ENCODE measurements around the gene HGF.
"Not testable (repeated sequence)": the region's sequence is repeated elsewhere in the genome, so short reads cannot be mapped to it uniquely, and the experiment has no call there.

Gene HGF

DNA sequence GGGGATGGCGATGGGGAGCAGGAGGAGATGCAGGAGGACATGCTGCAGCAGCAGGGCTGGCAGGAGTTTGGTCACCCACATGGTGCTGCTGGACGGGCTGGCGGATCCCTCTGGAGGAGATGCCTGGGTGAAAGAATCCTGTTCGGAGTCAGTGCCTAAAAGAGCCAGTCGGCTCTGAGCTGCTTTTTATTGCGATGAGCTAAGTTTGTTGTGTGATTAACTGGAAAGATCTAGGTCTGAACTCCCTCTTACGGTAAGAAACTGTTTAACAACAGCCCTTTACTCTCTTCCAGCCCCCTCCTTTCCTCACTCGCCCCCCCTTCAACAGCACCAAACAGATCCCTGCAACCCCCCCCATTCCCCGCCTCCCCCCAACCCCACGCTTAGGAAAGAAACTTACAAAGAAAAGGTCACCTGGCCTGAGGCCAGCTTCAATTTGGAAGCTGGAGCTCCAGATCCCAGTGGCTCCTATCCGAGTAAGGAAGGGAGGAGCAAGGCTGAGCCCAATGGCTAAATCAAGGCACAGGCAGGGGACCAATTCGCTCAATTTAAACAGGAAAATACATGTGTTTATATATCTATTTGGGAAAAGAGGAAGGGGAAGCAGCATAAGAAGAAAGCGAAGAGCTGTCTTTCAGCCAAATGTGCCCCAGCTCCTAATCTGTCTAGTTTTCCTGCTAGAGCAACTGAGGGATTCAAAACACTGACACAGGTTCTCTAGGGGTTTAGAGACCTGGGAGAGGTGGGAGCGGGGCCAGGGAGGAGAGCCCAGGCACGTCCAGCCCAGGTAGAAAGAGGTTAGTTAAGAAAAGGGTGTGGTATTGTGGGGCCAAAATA lies at the start of gene HGF:
HGF (minus strand) TSS at position 157 of the 837 bp plus-strand sequence; CDS start at position 81, 76 bp downstream.
- no peak for DNase-seq (ENCODE audit: low read depth in 1 of 2, low spot score in 1 of 2)

DNA sequence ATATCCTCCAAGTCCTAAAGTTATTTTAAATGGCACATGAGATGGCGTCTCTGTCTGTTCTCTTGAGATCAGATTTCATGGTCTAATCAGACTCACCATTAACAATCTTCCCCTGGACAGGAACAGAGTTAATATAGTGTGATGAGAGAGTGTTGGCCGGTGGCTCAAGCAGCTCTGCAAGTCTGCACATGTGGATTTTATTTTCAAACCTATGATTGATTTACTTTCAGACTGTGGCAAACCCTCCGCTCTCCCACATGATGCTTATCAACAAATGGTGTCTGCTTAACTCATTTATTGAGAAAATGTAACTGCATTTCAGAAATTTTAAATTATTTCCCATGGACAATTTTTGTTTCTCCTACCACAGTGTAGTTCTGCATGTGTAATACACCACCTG lies 46.5 kb upstream of the HGF start:
- no peak for DNase-seq (ENCODE audit: low read depth in 1 of 2, low spot score in 1 of 2)

DNA sequence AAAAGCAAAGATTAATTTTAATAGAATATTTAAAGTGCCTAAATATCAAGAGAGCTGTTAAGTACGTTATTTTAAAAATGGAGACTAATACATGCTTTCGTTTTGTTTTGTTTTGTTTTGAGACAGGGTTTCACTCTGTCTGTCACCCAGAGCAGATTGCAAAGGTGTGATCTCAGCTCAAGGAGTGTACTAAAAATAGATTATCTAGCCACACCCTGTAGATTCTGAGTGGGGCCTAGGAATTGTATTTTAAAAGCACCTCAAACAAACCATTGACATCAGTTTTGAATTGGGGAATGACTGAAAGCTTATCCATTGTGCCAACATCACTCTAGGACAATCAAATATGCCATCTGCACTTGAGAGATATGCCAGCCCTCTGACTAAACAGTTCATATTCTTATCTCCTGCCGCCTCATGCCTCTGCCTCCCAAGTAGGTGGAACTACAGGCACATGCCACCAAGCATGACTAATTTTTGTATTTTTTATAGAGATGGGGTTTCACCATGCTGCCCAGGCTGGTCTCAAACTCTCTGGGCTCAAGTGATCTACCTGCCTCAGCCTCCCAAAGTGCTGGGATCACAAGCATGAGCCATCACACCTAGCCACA lies 43.1 kb upstream of the HGF start:
- not testable (repeated sequence) for DNase-seq (ENCODE audit: low read depth in 1 of 2, low spot score in 1 of 2)

DNA sequence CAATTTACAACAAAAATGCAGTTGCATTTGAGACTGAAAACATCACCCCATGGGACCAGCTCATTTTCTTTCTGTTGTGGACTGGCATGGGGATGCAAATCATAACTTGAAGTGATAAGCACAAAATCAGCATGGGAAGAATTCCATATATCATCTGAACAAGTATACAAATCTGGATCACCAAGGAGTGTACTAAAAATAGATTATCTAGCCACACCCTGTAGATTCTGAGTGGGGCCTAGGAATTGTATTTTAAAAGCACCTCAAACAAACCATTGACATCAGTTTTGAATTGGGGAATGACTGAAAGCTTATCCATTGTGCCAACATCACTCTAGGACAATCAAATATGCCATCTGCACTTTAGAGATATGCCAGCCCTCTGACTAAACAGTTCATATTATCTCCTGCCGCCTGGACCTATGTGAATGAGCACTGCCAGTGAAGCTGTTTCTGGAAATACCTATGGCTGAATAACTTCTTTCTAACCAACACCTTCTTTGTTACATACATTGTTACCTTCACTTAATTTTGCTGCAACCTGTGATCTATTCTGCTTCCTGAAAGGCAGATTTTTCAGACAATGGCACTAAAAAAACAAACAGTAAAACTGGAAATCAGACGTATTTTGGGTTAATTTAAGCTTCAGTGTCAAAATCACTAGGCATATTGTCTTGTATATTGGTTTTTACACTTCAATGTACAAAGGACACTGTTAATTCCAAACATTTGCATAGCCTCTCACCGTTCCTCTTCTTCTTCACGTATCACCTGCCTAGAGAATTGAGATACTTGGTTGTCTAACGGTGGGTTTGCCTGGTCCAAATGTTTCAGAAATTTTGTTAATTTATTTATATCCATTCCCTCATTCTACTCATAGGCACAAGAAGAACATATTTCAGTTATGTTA lies 42.4 kb upstream of the HGF start:
- no peak for DNase-seq (ENCODE audit: low read depth in 1 of 2, low spot score in 1 of 2)

DNA sequence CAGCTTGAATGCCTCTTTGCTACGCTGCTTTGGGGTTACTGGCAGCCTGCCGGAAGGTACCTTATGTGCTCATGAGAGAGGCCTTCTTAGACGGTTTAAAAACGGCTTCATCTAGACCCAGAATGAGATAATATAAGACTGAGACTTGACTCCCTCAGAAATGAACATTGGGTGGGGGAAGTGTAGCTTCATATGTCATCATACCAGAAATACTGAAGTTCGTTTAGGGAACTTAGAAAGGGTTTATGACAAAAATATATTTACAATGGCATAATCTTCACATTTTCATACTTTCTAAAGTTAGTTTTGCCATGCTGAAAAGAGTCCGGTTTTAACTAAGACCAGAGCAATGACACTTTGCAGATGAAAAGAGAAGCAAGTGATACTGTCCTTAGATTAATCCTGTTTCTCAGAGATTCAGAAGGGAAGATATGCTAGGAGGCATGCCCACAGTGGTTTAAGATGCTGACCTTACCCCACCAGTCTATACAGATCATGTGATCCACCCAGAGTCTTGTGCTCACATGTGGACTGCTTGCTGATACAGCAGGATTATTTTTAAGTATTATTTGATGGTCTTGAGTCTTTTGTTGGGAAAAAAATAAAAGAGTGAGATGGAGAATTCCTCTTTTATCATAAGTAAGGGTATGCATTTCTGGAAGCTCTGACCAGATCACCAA lies 40.8 kb upstream of the HGF start:
- DNase-seq (ENCODE audit: low read depth in 1 of 2, low spot score in 1 of 2) = no peak

DNA sequence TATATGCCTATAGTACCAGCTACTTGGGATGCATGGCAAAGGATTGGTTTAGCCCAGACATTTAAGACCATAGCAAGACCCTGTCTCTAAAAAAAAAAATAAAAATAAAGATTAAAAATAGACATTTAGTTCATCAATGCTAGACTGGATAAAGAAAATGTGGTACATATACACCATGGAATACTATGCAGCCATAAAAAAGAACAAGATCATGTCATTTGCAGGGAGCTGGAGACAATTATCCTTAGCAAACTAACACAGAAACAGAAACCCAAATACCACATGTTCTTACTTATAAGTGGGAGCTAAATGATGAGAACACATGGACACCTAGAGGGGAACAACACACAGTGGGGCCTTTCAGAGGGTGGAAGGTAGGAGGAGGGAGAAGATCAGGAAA lies 38.5 kb upstream of the HGF start:
- DNase-seq (ENCODE audit: low read depth in 1 of 2, low spot score in 1 of 2) = not testable (repeated sequence)

DNA sequence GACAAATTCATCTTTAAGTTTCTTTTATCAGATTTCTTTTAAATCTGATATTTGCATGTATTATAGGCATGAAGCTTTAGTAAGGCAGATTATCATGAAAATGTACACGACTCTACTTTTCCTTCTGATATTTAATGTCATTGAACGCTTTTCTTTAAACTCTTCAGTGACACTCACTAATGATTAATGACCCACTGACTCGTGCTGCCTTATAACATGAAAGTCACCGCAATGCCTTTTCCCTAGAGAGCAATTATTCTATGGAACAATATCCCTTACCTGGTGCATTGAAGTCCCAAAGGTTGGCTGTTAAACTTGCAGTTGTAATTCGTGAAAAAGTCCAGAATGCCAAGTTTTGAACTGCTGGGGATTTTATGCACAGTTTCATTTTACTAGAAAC lies 33.4 kb upstream of the HGF start:
- DNase-seq (ENCODE audit: low read depth in 1 of 2, low spot score in 1 of 2) = no peak

DNA sequence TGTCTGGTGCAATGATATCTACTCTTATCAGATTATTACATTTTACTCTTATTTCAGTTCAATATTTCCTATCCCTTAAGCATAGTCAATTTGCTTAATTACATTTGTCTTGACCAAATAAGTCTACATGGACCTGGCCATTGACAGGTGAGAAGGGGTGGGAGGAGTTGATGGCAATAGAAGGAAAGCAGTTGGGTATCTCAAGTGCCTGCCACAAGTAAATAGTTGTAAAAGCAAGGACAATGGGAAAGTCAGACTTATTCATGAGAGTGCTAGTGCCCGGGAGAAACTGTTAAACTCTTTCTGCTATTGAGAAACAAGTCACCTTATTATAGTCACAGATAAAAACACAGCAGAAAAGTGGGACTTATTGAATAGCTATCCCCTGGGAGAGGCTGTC lies 32.4 kb upstream of the HGF start:
- DNase-seq (ENCODE audit: low read depth in 1 of 2, low spot score in 1 of 2) = no peak

DNA sequence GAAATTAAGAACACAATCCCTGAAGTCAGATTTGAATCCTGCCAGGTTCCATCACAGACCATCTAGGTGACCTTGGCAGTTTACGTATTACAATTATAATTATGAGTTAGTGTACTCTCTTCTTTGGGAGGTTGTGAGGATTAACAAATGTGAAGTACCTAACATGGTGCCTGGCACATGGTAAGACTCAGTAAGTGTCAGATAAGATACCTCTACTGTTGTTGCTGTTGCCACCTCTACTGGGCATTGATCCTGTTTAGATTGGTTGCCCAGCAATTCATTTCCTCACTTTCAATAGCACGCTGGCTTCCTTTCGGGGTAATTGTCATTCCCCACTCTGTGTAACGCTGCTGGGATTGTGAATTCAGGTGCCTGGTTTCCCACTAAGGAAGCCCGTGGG lies 31.7 kb upstream of the HGF start:
- no peak for DNase-seq (ENCODE audit: low read depth in 1 of 2, low spot score in 1 of 2)

DNA sequence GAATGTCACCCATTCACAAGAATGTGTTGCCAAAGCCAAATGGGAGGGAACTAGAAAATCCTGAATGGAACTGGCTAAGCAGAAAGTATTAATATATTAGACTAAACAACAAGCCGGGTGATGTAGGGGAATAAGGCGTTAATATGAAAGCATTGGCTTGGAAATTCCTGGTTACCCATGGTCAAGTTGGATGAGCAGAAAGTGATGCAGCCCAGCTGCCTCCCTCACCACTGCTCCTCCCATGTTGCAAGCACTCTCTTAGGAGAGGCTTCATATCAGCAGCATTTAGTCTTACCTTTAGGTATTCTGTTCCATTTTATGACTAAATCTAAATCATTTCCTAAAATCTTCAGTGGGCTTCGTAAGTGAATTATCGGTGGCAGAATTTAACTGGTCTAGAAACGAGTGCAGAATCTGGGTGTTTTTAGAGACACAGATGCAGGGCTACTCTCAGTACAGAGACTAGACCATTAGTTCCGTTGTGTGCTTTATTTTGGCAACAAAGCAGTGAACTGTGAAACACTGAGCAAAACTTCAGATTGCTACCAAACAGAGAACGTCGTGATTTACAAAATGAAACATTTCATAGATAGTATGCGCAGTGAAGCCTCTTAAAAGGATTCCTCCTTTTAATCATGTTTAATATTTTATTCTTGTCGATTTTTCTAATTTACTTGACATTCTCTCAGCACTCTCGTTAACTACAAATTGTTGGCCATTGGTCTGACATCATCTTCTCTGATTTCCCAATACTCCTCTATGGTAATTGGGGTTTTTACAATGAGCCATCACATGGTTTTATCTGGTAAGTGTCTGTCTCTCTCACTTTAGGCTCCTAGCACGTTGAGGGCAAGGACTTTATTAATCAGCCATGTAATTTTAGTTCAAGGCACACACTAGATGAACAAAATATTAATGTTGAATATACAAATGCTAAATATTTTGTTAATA lies 22.0 kb upstream of the HGF start:
- no peak for DNase-seq (ENCODE audit: low read depth in 1 of 2, low spot score in 1 of 2)

DNA sequence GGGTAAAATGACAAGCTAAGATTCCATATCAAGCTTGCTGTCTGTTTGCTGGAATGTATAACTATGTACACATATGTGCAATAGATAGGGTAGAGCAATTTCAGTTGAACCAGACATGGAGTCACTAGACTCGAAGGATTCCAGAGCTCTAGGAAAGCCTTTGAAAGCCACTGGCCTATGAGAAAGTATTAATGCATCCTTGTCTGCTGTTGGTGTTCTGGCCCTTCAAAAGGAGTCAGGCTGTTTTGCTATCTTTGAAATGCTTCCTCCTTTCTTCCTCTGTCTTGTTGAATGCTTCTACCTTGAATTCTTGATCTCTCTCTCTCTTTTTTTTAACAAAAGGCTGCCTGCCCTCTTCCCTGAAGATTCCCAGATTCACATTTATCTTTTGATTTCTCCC lies 20.8 kb upstream of the HGF start:
- no peak for DNase-seq (ENCODE audit: low read depth in 1 of 2, low spot score in 1 of 2)

DNA sequence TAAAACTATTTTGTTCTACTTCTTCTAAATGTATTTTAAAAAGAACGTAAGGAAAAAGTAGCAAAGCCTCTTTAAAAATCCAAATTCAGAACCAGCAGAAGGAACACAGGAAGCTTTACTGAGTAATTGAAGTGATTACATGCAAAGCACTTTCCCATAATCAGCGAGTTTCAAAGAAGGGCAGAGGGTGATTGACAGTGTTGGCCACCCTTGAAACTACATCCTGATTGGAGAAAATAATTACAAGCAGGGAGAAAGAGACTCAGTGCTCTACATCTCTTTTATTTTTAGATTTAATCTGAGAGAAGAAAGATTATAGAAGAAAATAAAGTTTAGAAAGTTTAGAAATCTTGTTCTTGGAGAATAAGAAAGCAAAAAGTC lies 20.3 kb upstream of the HGF start:
- no peak for DNase-seq (ENCODE audit: low read depth in 1 of 2, low spot score in 1 of 2)

DNA sequence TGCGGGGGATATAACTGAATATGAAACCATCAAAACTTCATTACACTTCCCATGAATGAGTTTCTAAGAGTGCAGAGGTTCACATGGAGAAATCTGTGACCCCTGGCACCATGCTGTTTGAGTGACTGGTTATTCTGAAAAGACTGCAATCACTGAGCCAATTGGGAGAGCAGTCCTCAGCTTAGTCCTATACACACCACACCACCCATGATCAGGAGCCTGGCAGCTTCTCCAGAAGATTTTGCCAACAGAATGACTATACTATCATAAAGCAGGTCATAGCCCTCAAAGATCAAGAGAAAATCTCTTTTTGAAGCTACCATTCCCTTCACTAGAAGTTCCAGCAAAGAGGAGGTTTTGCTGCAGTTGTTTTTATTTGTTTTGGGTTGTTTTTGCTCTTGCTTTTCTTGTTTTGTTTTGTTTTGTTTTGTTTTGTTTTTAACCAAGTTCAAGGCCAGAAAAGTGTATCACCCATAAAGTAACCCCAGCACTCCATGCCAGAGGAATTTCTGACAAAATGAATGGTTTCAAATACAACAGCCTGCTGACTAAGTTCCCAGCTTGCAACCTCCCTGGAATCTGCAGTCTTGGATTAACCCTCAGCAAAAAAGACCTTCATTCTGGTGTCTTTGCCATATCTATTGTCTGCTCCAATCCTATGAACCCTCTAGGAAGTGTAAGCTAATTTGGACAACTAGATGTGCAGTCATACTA lies 19.7 kb upstream of the HGF start:
- no peak for DNase-seq (ENCODE audit: low read depth in 1 of 2, low spot score in 1 of 2)

DNA sequence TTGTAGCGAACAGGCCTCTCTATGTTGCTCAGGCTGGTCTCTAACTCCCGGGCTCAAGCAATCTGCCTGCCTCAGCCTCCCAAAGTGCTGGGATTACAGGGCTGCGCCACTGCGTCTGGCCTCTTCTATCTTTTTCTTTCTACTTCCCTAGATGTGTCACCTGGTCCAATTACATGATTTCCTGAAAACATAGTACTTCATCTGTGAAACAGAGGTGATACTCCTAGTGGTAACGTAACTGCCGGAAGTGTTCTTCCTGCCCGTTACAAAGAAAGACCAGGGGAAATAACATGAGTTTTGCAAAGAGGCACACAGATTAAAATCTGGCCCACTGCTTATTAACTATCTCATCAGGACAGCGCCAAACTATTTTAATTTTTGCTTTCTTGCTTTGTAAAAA lies 18.4 kb upstream of the HGF start:
- DNase-seq (ENCODE audit: low read depth in 1 of 2, low spot score in 1 of 2) = no peak

DNA sequence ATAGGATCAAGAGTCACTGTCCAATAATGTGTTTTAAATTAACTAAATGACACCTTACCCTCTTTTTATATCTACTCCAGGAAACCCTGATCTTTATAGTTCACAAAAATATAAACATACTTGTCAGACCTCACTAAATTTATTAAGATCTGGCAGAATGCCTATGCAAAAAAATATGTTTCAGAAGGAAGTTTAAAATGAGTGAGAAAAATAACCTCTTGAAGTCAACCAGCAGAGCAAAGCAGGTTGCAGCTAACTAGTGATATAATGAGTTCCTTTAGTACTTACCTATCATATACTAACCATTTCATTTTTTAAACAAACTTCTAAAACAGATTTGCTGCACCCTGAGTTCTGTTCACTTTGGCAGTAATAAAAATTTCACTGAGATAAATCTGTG lies 14.0 kb upstream of the HGF start:
- DNase-seq (ENCODE audit: low read depth in 1 of 2, low spot score in 1 of 2) = no peak

DNA sequence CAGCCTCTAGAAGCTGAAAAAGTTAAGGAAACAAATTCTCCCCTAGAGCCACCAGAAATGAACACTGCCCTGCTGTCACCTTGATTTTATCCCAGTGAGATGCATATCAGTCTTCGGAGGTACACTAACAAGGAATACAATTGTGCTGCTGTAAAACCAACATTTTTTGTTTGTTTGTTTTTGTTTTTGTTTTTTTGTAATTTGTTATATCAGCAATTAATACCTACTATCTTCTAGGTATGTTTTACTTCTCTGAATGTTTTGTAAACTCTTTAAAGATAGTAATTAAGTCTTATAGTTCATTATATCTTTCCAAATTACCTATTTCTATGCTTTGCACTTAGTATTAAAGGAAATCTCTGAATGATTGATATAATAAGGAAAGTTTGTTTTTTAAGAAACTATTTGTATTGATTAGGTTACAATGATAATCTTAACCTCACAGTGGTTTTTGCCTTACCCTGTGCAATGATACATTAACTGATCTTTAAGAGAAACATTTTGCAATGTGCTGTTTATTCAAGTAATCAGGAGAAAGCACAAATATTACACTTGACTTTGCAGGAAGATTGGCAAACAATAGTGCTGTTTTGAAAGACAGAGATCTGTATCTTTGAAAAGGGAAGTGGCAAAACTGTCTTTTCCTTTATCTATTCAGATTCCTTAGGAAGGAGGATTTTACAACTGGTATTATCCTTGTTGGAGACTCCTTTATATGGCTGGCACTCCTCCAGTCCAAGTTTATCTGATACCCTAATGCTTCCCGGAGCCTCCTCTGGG lies 11.3 kb upstream of the HGF start:
- DNase-seq (ENCODE audit: low read depth in 1 of 2, low spot score in 1 of 2) = no peak

DNA sequence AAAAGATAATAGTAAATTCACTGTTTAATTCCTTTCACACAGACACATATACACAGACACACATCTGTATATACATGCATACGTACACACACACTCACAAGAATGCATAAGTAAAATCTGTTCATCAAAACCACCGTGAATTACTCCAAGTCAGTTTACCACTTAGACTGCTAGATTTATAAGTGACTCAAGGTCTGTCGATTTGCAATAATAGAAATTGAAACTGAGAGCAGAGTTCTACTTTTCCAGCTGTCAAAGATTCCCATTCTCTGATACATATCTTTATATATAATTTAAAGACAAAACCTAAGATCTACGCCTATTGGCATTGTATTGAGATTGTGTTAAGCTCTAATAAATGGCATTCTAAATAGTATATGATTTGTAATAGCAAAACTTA lies 9.9 kb upstream of the HGF start:
- no peak for DNase-seq (ENCODE audit: low read depth in 1 of 2, low spot score in 1 of 2)

DNA sequence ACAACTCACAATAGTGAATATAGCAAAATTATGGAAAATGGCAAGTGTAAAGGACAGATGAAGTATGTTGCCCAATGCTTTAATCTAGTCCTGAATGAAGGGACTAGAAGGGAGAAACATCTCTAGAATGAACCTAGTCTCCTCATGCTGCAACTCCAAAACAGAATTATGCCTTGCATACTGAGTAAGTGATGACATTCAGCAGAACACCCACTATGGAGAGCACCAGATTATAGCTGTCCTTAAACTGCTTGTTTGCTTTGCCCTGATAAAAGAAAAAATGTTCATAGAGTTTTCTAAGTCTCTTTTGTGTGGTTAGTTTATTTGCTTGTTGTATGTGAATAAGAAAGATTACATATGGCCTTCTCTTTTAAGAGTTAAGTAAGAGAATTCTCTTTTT lies 7.8 kb upstream of the HGF start:
- DNase-seq (ENCODE audit: low read depth in 1 of 2, low spot score in 1 of 2) = no peak

Measured in activated CD4-positive, alpha-beta T cell treated with anti-CD3 and anti-CD28 coated beads, Interleukin-2, amount 50 U/mL, for 24 hours (primary cell).